Breast epithelium (tissue), 3 donors: ENCODE data around the gene UMAD1.

ENCODE experiments used
- POLR2A ChIP-seq: fragments of 450-650 bp; IDR thresholded peaks from one replicate; pipeline ENCODE4 v1.6.1; 2016; ENCODE audit warnings: antibody characterized with exemption, mild to moderate bottlenecking, moderate library complexity
- TF ChIP-seq, protein P1 (sequence below), 3 donors: fragments of 450-650 bp; IDR thresholded peaks; one replicate each; pipeline ENCODE4 v1.5.1; 2016 to 2017; ENCODE audit warnings: antibody characterized with exemption in 3 of 3, mild to moderate bottlenecking in 3 of 3, moderate library complexity in 3 of 3

DNA sequence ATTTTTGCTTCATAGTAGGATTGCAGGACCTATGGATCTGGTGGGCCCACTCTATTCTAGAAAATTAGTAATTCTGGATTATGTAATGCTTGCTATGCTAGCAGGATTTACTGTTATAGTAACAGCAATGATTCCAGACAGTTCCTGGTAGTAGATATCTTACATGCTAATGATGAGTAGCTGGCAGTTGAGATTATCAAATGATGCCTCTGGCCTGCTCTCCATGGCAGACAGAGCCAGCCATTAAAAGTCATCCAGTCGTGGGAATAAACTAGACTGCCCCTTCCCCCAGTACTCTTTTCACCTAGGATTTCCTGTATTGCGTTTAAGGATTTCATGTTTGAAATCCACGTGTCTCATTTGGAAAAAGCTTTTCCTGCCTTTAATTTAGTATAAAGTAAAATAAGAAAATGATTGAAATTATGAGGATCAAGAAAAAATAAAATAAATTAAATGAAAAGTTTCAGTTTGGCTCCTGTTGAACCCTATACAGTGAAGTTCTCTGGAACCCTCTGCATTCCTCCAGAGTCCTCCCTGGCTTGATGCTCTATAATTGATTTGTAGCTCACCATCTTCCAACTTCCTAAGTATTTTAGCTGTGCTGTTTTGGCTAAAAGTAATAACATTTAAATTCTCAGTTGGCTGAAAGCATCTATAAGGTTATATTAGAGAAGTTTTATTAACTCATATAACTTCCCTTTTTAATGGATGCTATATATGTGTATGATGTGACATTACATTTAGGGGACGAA, 14.6 kb downstream of the UMAD1 start:
- no peak for TF ChIP-seq POLR2A
- TF ChIP-seq, protein P1, sequence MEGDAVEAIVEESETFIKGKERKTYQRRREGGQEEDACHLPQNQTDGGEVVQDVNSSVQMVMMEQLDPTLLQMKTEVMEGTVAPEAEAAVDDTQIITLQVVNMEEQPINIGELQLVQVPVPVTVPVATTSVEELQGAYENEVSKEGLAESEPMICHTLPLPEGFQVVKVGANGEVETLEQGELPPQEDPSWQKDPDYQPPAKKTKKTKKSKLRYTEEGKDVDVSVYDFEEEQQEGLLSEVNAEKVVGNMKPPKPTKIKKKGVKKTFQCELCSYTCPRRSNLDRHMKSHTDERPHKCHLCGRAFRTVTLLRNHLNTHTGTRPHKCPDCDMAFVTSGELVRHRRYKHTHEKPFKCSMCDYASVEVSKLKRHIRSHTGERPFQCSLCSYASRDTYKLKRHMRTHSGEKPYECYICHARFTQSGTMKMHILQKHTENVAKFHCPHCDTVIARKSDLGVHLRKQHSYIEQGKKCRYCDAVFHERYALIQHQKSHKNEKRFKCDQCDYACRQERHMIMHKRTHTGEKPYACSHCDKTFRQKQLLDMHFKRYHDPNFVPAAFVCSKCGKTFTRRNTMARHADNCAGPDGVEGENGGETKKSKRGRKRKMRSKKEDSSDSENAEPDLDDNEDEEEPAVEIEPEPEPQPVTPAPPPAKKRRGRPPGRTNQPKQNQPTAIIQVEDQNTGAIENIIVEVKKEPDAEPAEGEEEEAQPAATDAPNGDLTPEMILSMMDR (IDR thresholded peaks at IDR 0.05) = no peak
